Stimulated activated CD4-positive, alpha-beta T cell treated with anti-CD3 and anti-CD28 coated beads, Interleukin-1b, Interleukin-23, amount 100 ng/mL, for 1 hour (primary cell): ENCODE data around the gene PLXDC2.

Experiments used
- DNase-seq, 2 donors: peaks; one replicate each; pipeline ENCODE4 v3.0.0-alpha.2; 2020; ENCODE audit warnings: low read depth in 2 of 2

PLXDC2 gene

DNA sequence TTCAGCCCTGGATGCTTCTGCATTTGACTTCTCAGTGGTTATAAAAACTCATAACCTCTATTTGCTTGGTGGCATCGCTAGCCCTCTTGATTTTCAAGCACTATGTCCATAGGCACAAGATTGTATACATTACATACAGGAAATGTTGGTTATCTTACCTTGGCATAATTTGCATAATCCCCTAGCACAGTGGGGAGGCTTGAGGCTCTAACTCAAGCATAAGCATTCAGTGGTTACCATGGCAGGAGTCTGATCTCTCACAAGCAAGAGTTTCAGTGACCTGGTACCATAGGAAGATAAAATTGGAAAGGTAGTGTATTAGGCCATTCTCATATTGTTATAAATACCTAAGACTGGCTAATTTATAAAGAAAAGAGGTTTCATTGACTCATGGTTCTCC, 121.8 kb downstream of the PLXDC2 start:
- DNase-seq = no peak

DNA sequence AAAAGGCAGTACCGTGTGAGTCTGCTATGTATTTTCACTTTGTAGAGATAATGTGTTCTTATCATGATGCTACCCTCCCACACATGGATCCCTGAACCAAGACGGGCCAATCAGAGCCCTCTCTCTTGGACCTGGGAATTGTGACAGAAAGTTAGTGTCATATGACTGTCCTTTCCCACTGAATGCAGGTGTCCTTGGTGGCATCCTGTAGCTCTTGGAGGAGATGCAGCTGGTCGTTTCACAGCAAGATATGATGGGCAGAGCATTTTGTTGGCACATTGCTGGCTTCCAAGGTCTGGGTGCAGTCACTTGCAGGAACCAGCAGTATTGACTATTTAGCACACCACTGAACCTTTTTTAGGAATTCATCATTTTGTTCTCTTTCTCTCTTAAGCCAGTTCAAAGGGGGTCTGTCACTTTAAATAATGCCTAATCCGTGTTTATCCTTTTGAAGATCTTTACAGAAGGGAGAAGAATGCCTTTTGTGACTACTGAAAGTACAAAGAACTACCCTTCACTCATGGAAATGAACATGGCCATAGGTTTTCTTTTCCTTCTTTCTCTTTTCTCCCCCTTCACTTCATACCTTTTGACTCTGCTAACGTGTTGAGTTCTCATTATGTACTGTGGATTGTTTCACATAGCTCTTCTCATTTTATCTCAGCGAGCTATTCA, 125.1 kb downstream of the PLXDC2 start:
- DNase-seq = no peak

DNA sequence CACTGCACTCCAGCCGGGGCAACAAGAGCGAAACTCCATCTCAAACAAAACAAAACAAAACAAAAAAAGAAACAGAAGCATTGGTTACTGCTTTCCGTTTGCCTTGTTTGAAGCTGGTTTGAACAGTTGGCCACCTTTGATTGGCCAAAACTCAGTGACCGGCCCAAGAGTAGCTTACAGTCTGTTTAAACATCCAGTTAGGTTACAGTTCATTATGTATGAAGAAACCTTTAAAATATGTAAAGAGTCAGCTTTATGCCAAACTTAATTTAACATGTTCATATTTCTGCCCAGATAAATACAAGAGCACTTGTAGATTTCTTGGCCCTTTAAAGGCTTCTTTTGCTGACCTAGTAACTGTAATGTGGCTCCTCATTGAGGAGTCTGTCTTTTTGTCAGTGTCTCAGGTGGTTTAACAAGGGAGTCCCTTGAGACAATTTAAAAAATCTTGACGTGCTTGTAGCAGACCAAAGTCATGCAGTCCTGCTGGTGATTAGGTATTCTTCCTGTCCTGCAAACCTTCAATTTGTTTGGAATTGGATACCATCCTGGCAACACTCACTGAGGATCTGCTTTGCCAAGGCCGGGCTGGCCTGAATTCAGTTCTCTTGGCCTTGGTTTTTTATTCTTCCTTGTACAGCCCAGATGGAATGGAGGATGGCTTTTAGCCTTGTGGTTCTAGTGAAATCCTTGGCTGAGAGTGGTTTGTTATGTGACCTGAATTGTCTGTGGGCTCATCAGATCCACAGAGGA, 128.9 kb downstream of the PLXDC2 start:
- DNase-seq = no peak

DNA sequence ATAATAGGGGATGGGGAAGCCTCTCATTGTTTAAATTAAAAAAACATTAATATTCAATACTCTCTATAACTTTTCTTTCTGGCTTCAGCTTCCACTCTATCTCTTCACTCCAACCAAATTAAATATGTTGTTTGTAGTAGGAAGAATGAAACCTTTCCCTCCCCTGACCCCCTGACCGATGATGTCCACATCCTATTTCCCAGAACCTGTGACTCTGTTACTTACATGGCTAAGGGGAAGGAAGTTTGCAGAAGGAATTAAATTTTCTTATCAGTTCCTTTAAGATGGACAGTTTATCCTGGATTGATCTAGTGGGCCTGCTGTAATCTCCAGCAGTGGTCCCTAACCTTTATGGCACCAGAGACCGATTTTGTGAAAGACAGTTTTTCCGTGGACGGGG, 130.0 kb downstream of the PLXDC2 start:
- DNase-seq = no peak

DNA sequence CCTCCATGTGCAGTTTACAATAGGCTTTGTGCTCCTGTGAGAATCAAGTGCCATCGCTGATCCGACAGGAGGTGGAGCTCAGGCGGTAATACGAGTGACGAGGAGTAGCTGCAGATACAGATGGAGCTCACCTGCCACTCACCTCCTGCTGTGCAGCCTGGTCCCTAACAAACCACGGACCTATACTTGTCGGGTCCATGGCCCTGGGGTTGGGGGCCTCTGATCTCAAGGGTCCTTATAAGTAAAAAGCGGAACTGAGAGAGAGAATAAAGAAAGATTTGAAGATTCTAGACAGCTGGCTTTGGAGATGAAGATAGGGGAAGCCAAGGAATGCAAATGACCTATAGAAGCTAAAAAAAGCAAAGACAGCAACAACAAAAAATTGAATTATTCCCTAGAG, 130.6 kb downstream of the PLXDC2 start:
- DNase-seq = no peak

DNA sequence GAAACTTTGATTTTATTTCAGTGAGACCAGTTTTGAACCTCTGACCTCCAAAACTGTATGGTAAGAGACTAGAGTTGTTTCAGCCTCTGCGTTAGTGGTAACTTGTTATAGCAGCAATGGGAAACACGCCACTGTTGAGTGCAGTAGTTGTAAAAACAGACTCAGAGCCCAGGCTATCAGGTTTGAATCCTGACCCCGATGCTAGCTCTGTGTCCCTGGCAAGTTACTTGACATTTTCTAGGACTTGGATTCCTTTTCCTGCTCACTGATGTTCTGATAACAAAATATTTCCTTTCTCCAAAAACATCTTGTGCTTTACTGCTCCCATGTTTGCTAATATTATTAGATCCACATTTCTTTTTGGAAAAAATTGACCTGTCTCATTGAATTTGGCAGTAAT, 131.0 kb downstream of the PLXDC2 start:
- no peak for DNase-seq

DNA sequence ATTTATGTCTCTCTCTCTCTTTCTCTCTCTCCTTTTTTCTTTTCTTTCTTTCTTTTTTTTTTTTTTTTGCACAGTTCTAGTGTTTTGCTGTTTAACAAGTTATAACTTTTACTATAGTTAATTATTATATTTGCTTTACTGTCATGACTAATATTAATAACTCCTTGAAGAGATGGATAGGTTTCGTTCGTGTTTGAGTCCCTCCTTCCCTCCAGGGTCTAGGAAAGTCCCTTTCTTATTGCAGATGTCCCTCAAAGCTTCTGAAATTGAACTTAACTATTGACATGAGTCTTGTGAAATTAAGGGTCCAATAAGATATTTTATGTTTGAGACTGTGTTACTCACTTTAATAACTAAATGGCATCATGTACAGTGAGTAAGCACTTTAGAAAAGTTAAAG, 131.4 kb downstream of the PLXDC2 start:
- DNase-seq = no peak

DNA sequence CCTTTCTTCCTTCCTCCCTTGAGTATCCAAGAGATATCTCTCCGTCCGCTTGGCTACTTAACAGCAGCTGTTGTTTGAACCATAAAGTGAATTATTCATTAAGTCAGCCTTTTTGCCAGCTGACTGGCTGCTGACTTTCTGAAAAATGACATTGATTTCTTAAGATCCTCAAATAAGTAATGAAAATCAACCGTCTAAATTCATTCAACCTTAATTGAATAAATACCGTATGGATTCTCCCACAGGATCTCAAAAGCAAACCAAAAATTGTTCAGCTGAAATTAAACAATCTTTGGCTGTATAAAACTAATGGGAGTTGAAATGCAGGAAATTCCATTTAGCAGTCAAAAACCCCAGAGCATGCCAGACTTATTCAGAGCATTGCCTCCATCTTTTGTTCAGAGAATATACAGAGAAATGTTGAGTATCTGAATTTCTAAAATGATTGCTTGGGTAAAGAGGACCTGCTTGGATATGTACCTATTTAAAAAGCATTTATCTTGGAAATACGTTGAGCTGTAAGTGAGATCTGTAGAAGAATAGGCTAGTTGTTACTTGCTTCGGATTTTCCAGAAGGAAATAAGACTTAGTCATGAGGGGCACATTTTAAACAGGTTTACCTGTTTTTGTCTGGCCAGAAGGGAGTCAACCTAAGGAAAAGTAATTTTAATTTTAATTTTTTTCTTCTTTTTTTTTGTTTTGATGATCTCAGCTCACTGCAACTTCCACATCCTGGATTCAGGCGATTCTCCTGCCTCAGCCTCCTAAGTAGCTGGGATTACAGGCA, 136.2 kb downstream of the PLXDC2 start:
- no peak for DNase-seq

DNA sequence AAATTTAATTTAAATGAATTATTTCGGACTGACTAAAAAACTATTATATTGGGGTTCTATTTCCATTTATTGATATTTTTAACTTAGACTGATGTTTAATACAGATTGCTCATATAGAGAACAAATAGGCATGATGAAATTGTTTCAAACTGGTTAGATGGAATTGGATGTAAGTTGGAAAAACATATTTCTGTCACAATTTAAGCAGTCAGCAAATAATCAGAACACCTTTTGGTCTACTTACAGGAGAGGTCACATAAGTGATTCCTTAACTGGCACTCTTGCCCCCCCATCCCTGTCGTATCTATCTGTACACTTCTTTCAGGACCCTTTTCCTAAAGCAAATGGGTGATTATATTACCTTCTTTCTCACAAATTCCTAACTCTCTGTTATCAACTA, 138.4 kb downstream of the PLXDC2 start:
- DNase-seq = no peak

DNA sequence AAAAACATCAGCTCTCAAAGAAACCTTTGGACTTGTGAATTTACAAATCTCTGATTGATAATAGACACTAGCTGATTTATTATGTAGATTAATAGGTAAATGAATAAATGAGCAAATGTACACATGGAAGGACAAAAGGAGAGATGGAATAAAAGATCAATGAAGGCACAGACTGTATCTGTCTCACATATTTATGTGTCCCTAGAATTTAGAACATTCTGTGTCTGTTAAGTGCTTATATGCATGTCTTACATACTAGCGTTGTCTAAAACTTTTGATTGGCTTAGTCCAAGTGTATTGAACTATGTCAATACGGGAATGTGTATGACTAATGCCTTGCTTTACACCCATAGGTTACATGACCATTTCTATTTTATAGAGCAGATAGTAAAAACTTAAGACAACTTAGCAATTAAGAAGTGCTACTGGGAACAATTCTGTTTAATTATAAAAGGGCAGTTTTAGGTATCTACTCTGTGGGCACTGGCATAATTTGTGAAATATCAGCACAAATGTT, 140.3 kb downstream of the PLXDC2 start:
- no peak for DNase-seq

DNA sequence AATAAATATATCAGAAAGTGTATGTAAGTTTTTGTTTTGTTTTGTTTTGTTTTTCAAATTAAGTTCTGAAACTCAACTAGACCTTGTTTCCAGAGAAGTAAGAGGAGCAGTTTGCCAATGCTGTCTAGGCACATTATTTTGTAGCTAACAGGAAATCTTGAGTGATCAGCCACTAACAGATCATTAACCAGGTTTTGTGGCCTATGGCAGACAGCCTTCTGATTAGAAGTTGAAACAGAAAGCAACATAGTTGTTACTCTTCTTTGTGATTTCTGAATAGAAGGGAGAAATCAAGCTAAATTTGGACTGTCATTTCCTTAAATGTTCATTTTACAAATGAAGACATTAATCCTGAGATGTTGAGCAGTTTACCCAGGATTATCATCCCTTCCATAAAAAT, 142.6 kb downstream of the PLXDC2 start:
- no peak for DNase-seq

DNA sequence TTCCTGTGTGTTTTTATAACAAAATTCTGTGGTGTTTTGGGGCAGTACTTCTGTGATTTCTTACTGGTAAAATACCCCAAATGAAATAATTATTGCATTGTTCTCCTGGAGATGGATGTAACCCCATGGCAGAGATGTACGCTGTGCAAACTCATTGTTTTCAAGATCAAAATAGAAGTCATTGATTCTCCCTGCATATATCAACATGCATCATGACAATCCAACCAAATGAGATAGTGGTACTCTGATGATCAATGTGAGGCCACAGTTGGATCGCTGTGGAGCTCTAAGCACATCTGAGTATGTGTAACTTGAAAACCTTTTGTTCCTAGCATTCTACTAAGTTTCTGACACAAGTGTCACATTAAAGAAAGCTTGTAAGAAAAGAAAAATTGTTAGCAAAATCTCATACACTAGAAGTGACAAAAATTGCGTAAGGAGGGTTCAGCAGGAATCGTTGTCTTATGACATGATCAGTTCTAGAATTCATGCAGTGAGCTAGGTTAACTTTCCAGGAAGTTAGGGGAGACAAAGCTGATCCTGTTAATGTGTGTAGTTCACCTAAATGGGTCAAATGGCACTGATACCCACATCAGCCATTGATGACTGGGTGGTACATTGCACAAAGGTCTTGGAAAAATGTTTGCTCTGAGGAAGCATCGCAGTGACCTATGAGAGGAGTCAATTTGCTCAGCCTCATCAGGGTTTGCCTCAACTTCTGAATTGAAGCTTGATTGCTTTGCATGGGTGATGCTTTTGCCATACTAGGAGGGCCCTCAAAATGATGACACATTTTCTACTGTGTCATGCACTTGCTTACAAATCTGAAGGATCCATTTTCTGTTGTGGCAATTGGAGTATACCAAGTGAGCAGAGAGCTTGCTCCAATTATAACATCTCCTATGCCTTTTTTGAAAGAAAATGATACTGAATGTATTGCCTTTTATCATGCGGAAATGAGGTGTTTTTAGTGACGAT, 145.1 kb downstream of the PLXDC2 start:
- DNase-seq = no peak

DNA sequence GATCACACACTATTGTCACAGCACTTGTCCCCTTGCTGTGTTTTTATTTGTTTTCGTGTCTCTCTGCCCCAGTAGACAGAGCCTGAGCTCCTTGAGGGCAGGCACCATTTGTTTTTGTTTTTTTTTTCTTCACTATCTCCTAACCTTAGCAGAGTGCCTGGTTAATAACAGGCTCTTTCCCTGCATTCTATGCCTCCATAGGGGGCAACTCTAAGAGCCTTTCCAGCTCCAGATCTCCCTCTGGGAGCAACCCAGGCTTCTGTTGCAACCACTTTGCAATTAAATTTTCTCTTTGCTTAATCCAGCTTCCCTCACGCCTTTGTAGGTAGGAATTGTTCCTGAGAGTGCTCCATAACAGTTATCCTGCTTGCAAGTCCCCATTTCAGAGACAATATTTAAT, 148.4 kb downstream of the PLXDC2 start:
- DNase-seq = no peak

DNA sequence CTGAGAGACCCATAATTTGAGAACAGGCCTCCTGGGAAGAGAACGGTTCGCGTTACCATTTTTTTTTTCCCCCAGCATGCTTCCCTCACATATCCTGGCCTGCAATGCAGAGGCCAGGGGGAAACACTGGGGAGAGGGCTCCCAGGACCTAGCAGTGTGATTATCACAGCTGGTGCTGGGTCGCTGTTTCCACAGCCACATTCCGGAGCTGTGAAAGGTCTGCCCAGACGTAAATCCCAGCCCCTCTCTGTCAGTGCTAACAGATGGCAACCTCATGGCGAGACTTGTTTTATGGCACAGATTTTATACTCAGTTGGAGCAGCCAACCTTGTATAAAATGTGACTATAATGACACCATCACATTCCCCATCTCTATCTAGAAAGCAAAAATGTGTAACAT, 150.5 kb downstream of the PLXDC2 start:
- no peak for DNase-seq

DNA sequence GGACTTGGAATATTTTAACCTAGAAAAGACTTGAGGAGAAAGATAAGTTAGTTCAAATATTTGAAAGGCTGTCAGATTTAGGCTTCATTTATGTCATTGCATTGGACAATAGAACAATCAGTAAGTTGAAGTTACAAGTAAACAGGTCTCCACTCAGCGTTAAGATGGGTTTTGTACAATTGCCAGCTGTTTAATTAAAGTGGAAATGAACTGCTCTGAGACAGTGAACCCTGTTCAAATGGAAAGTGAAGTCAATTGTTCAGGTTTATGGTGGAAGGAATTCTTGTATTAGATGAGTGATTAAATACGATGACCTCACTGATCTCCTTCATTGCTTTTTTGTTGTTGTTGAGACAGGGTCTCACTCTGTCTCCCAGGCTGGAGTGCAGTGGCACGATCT, 151.7 kb downstream of the PLXDC2 start:
- DNase-seq = no peak

DNA sequence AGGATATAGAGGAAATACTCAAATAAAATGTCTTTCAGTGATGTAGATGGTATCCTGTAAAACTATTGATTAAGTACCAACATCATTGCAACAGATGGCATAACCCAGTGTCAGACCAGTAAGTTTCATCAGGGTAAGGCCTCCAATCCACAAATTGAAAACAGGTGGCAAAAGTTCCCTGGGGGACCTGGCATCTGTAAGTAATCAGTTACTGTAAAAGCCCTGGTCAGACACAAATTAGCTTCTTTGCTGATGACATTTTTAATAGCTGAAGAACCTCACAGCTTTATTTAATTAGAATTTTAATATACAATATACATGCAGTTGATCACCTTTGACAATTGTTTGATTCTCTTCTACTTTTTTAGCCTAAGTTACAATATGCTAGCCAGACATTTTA, 152.5 kb downstream of the PLXDC2 start:
- DNase-seq = no peak

DNA sequence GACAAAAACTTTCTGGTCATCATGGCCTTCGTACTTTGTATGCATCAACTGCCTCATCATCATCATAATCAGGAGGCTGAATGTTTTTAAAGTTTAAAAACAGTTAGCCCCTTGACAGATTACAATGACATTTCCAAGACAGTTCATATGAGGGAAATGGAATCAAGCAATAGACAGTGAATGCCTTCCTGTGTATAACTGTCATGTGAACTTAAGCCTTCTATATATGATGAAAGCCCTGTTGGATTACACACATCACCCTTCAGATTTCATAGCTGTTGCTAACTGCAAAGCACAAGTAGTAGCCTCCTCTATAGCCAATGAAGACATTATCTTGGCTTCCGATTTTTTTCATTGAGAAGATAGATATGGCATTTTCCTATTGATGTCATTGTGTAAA, 154.0 kb downstream of the PLXDC2 start:
- no peak for DNase-seq

DNA sequence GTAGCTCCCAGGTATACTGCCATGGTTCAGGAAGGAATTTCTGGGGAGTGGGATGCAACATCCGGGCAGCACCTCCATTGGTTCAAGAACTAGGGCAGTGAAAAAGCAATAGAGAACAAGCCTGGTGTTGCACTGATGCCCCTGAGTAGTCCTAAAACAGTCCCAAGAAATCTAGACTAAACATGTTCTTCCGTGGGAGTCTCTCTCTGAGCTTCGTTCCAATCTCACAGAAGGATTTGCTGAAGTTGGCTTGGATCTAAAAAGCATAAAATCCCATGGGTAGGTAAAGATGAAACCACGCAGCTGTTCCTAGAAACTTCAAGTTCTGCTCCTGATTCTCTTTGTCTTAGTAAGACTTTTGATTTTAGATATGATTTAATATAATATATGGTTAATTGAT, 154.5 kb downstream of the PLXDC2 start:
- no peak for DNase-seq

DNA sequence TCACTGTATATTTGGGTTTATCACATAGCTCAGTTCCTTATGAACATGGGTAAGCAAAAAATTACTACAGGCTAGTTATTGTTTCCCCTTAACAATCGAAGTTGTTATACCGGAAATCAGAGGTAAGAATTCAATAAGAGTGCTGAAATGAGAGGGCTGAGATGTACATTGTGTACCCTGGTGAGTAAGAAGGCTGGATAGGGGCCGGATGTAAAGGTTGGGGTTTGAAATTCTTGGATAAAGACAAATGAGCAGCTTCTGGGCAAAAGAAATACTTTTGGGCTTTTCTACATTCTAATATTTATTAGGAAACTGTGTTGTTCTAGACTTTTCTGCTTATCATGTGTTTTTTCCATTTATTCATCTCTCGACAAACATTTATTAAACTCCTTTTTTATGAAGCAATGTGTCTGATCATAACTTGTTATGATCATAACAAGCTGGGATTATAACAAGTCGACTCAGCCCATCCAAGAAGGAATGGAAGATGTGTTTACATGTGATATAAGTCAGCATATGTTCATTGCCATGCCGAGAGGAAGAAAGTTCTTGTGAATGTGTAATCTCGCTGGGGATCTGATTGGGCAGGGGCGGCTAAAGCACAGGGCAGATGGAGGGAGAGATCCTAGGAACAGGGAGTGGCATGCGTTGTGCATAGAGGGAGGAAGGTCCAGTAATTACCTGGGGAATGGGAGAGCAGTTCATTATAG, 155.3 kb downstream of the PLXDC2 start:
- no peak for DNase-seq

DNA sequence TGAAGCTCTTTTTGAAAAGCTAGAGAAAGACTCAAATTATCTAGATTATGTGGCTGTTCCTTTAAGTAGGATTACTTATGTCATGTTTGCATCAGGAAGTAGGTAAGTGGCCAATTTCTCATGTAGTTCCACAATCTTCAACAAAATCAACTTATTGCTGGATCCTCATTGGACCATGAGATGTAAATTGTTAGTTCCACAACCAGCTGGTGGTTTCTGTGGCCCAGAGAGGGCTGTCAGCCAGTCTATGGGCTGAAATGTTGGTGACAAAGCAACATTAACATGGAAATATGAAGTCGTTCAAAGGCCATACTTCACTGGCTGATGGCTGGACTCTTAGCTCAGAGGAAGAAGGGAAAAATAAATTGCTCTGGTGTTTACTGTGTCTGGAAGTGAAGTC, 157.9 kb downstream of the PLXDC2 start:
- DNase-seq = no peak

DNA sequence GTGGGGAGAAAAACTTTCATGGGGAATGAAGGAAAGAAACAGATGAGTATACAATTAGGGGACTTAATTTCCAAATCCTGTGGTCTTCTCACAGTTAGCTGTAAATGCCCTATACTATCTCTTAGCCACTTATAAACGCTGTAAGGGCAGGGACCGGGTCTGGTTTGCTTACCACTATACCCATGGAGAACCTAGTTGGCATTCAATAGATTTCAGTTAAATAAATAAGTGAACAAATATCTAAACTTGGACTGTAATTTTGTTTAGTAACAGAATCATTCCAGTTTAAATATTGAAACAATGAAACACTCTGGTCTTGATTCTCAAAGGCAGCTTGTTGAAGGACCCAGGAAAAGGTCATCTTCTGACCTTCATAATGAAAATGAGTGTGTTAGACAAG, 158.3 kb downstream of the PLXDC2 start:
- DNase-seq = no peak
